Activated CD4-positive, alpha-beta T cell treated with anti-CD3 and anti-CD28 coated beads, Interleukin-10, Interleukin-2, amounts not matched to agents 100 ng/mL and 50 ng/mL, durations not matched to agents 16 hours and 8 hours (primary cell): ENCODE data around the gene MYO9B.
"Not testable (repeated sequence)": the region's sequence is repeated elsewhere in the genome, so short reads cannot be mapped to it uniquely, and the experiment has no call there.

Experiments
- DNase-seq: peaks from one replicate; pipeline ENCODE4 v3.0.0-alpha.2; 2020

The MYO9B gene

DNA sequence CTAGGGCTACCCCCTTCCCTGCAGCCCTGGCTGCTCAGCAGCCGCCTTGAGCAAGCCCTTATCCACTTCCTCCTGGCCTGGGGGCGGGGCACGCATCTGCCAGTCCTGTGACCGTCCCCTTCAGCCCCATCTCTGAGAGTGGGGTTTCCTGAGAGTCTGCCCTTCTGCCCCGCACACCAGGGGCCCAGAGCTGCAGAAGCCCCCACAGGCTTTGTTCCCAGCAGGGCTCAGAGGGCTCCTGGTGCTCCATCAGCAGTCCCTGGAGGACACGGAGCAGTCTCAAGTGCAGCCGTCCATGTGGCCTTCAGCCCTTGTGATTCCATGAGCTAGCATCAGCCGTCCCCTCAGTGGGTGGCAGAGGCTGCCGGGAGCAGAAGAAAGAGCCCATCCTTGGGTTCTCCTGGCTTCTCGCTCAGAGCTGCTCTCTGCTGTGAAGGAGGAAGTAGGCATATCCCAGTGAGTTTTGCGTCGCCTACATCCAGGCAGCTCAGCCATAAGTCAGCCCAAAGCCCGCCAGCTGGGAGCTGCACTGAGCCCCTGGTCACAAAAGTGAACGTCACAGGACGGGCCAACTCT is 16.3 kb downstream of the MYO9B start:
- DNase-seq: no peak

GRCh38 chr19:17092696-17093095 is 17.1 kb downstream of the MYO9B start:
- DNase-seq: no peak

DNA sequence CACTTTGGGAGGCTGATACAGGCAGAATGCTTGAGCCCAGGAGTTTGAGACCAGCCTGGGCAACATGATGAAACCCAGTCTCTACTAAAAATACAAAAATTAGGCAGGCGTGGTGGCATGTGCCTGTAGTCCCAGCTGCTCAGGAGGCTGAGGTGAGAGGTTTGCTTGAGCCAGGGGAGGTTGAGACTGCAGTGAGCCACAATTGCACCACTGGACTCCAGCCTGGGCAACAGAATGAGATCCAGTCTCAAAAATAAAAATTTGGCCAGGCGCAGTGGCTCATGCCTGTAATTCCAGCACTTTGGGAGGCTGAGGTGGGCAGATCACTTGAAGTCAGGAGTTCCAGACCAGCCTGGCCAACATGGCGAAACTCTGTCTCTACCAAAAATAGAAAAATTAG is 19.1 kb downstream of the MYO9B start:
- not testable (repeated sequence) for DNase-seq

DNA sequence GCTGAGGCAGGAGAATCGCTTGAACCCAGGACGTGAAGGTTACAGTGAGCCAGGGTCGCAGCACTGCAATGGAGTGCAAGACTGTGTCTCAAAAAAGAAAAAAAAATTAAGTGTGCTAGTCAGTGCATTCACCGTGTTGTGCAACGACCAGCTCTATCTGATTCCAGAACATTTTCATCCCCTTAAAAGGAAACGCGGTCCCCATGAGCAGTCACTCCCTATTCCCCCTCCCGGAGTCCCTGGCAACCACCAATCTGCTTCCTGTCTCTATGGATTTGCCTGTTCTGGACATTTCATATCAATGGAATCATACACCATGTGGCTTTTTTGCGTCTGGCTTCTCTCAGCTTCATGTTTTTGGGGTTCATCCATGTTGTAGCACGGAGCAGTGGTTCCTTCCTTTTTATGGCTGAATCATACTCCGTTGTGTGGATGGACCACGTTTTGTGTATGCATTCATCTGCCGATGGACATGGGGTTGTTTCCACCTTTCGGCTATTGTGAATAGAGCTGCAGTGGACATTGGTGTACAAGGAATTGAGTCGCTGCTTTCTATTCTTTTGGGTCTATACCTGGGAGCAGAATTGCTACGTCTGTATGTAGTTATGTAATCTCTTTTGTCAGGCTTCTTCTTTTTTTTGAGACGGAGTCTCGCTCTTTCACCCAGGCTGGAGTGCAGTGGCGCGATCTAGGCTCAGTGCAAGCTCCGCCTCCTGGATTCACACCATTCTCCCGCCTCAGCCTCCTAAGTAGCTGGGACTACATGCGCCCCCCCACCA is 19.8 kb downstream of the MYO9B start:
- no peak for DNase-seq

- DNase-seq: no peak
These were observed 22.1 kb downstream of the MYO9B start for GRCh38 chr19:17097593-17098126.

GRCh38 chr19:17098326-17098725 is 22.7 kb downstream of the MYO9B start:
- no peak for DNase-seq

- no peak for DNase-seq
These were observed 26.4 kb downstream of the MYO9B start for GRCh38 chr19:17101686-17102628.

- no peak for DNase-seq
These were observed 27.6 kb downstream of the MYO9B start for GRCh38 chr19:17103177-17103576.

- no peak for DNase-seq
These were observed 29.1 kb downstream of the MYO9B start for GRCh38 chr19:17104679-17105078.

GRCh38 chr19:17105556-17105955 is 30.0 kb downstream of the MYO9B start:
- DNase-seq: no peak

DNA sequence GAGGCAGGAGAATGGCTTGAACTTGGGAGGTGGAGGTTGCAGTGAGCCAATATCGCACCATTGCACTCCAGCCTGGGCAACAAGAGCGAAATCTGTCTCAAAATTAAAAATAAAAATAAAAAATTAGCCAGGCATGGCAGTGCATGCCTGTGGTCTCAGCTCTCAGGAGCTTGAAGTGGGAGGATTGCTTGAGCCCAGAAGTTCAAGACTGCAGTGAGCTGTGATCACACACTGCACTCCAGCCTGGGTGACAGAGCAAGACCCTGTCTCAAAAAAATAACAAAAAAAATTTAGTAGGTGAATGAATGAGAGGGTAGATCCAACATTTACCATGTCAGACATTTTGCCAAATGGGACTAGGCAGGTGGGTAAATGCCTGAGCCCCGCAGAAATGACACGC is 31.4 kb downstream of the MYO9B start:
- DNase-seq: not testable (repeated sequence)

GRCh38 chr19:17107546-17108452 is 32.2 kb downstream of the MYO9B start:
- DNase-seq: no peak

DNA sequence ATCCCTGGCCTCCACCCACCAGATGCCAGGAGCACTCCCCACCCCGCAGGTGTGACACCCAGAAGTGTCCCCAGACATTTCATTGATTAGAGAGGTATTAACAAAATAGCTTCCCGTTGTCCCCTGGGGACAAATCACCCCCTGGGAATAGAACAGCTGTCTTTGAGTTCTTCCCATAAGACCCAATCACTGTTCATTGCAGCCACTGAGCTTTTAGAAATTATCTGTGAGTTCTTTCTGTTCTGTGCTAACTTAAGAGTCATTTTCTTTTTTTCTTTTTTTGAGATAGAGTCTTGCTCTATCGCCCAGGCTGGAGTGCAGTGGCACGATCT is 32.8 kb downstream of the MYO9B start:
- no peak for DNase-seq

GRCh38 chr19:17109300-17109699 is 33.7 kb downstream of the MYO9B start:
- DNase-seq: no peak

DNA sequence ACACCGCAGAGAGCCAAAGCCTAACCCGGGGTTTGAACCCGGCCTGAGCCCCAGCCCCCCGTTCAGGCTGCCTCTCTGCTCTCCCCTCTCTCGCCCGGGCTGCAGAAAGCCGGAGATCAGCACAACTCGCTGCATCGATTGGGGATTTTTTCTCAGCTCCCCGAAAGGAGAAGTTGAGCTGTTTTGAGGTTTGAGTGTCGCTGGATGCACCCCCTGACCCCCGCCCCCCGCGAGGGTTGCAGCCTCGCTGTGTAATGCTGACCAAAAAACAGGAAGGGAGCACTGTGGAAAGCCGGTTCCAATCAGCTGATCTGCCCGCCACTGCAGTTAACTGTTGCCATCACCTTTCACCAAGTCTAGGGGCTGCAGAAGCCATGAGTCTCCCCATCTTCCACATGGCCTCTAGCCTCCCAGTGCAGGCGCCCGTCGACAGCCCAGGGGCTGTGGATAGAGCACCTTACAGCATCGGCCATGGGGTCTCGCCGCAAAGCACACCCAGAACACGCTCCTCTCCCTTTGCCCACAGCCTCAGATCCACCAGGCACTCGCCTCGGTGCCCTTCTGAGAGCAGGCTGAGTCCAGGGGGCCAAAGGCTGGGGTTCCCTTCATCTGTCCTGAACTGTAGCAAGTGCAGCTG is 34.5 kb downstream of the MYO9B start:
- DNase-seq: no peak

GRCh38 chr19:17110599-17110966 is 35.0 kb downstream of the MYO9B start:
- DNase-seq: no peak

- no peak for DNase-seq
These were observed 36.2 kb downstream of the MYO9B start for GRCh38 chr19:17111766-17112165.

DNA sequence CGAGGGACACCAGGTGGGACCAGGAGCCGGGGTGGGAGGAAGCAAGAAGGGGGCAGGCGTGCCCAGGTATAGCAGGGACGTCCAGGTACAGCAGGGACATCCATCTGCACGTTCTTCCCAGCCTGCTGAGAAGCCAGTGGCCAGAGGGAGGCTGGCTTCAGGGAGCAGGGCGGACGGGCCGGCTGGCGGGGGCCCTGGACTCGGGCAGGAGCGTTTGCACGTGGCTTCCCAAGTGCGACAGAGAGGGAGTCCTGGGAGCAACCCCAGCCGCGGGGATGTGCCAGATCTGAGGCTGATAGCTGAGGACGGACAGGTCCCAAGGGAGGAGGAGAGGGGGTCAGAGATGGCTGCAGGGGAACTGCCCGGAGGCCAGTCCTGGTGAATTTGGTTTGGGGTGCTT is 36.7 kb downstream of the MYO9B start:
- no peak for DNase-seq

GRCh38 chr19:17112700-17113099 is 37.1 kb downstream of the MYO9B start:
- DNase-seq: no peak

GRCh38 chr19:17113127-17113785 is 37.7 kb downstream of the MYO9B start:
- DNase-seq: no peak

- no peak for DNase-seq
These were observed 38.8 kb downstream of the MYO9B start for GRCh38 chr19:17114414-17114831.
